Body of pancreas (tissue), 4 donors: ENCODE measurements around the gene CFAP43. TPM values are rescaled to one million over a fixed set of nuclear protein-coding genes. Genes with fewer than 3 reads are reported as not detected.
"Not testable (repeated sequence)": the region's sequence is repeated elsewhere in the genome, so short reads cannot be mapped to it uniquely, and the experiment has no call there.

Experiments
- ATAC-seq: fragments of 150-250 bp; one replicate; pipeline ENCODE4 v1.9.1; 2016
- DNase-seq, 4 donors: peaks; one replicate each; pipeline ENCODE4 v3.0.0-alpha.2; 2019
- H3K27ac ChIP-seq, 4 donors: fragments of 200-600 bp; sonication (generic); 1 replicate in 3 of 4; 2 replicates in 1 of 4; pipeline versions ENCODE4 v1.5.1 to v1.6.1; 2016 to 2019; ENCODE audit warnings: mild to moderate bottlenecking in 1 of 4, mixed read lengths in 1 of 4, moderate library complexity in 1 of 4
- H3K27me3 ChIP-seq, 2 donors: fragments of 200-600 bp; sonication (generic); one replicate each; pipeline ENCODE4 v1.6.0; 2016; ENCODE audit warnings: mild to moderate bottlenecking in 1 of 2
- H3K36me3 ChIP-seq, 2 donors: fragments of 200-600 bp; sonication (generic); replicated peaks in 1 of 2; 2 replicates each; pipeline ENCODE4 v1.5.1; 2016; ENCODE audit warnings: low read depth in 2 of 2; ENCODE audit not compliant: insufficient read depth in 1 of 2
- H3K4me1 ChIP-seq: fragments of 200-600 bp; sonication (generic); one replicate; pipeline ENCODE4 v1.6.0; 2016
- H3K4me3 ChIP-seq, 2 donors: fragments of 200-600 bp; sonication (generic); 1 replicate in 1 of 2; 2 replicates in 1 of 2; pipeline ENCODE4 v1.5.1; 2016 to 2019
- H3K9me3 ChIP-seq, 3 donors: fragments of 200-600 bp; sonication (generic); 1 replicate in 2 of 3; 2 replicates in 1 of 3; pipeline ENCODE4 v1.5.1; 2016
- CTCF ChIP-seq, 7 experiments: fragments of 450-650 bp in 4 of 7; fragments of 200-600 bp in 3 of 7; sonication (generic) in 3 of 7; IDR thresholded peaks; one replicate each; pipeline ENCODE4 v1.5.1; 2016 to 2019; ENCODE audit warnings: antibody characterized with exemption in 7 of 7
- POLR2A ChIP-seq, 3 donors: fragments of 450-650 bp; IDR thresholded peaks; one replicate each; pipeline ENCODE4 v1.6.1; 2016; ENCODE audit warnings: antibody characterized with exemption in 3 of 3, mild to moderate bottlenecking in 2 of 3
- WGBS, 2 donors: methylation state at CpG; one replicate each; pipeline ENCODE4 v1.1.5; 2017; 5-methylcytosine and 5-hydroxymethylcytosine counted together
- intact Hi-C: fragments of 100-400 bp; cut with DNase I; formaldehyde crosslinking; loops from one replicate; pipeline ENCODE4 v1.15.1; 2023
- total RNA-seq, 2 donors: library from RNA; depleted of rRNA; stranded (reverse); fragments of >200 nt; gene quantifications; one replicate each; pipeline ENCODE4 v1.1.0, GENCODE V29; 2016

Gene CFAP43
- total RNA-seq, 2 donors from 2014 or later, result 2.3 to 4.0 TPM

DNA sequence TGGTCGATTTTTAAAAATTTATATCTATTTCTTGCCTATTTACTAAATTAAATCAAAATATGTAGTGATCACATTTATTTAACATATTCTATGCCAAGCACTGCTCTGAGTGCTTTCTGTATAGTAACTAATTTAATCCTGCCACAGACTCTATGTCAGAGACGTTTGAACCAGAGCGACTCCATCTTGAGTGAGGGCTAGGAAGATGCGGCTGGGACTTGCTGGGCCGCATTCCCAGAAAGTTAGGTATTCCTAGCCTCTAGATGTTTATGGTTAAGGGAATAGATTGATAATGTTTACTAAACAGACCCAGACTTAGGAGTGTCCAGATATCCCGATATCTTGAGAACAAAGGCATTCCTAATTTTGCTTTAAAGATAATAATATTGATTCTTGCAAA is 19.3 kb upstream of the CFAP43 start:
- no peak for TF ChIP-seq CTCF (IDR thresholded peaks at IDR 0.05)
- no peak for TF ChIP-seq POLR2A (IDR thresholded peaks at IDR 0.05)
- DNase-seq (no peak), ATAC-seq (no peak)
- Histone ChIP-seq H3K9me3 (no peaks in the 10 kb centered on the region), H3K27me3 (no peaks in the 10 kb centered on the region), H3K36me3 (no peaks in the 10 kb centered on the region), H3K27ac (no peak overlapping the region), H3K4me1 (peaks cover 14% of the 10 kb centered on the region), H3K4me3 (no peak overlapping the region)
- 67 to 69% methylated on average over 6 of the region's 6 CpGs for WGBS, 2 donors
- intact Hi-C loops, result no loop called here

GRCh38 chr10:104250371-104250770 is 18.2 kb upstream of the CFAP43 start:
- intact Hi-C loops, result no loop called here
- no peaks in the 10 kb centered on the region for H3K27me3 ChIP-seq
- 19 to 26% methylated on average over 1 of the region's 1 CpG for WGBS, 2 donors
- H3K4me1 ChIP-seq, result peaks cover 5% of the 10 kb centered on the region
- H3K27ac ChIP-seq, result no peak overlapping the region
- no peak for ATAC-seq
- TF ChIP-seq CTCF (IDR thresholded peaks at IDR 0.05) (no peak), POLR2A (IDR thresholded peaks at IDR 0.05) (no peak)
- H3K4me3 ChIP-seq, result no peak overlapping the region
- H3K36me3 ChIP-seq, result no peaks in the 10 kb centered on the region
- no peaks in the 10 kb centered on the region for H3K9me3 ChIP-seq
- DNase-seq, result no peak

GRCh38 chr10:104248931-104249330 is 16.8 kb upstream of the CFAP43 start:
- H3K27ac ChIP-seq, ATAC-seq, H3K27me3 ChIP-seq, DNase-seq, H3K4me1 ChIP-seq, H3K9me3 ChIP-seq, intact Hi-C loops, H3K36me3 ChIP-seq, H3K4me3 ChIP-seq: not testable (repeated sequence)
- 67 to 81% methylated on average over 10 to 11 of the region's 11 CpGs for WGBS, 2 donors

DNA sequence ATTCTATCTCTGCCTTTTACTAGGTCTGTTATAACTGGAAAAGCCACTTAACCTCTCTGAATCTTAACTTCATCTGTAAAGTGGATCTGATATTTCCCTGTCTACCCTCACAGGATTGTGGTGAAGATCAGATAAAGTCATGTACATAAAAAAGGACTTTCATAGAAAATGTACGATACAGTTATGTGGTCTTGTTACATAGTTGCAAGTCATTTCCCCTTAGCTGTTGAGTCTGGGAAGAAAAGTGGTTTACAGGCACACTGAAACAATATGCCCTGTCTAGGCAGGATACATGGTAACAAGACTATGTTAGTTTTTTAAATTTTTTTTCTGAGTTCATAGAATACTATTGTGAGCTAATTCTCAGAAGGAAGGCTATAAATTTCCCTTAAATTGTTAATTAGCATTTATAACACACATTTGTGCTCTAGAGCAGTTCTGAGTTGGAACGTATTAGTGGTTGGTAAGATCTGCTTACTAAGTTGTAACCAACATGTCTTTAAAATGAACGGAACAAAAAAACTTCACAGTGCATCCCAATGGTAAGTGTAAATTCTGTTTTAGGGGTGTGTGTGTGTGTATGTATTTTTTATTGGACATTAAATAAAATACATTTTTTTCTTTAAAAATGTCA is 15.5 kb upstream of the CFAP43 start:
- 65 to 79% methylated on average over 3 of the region's 3 CpGs for WGBS, 2 donors
- Histone ChIP-seq H3K27ac (no peak overlapping the region), H3K27me3 (no peaks in the 10 kb centered on the region), H3K9me3 (no peaks in the 10 kb centered on the region), H3K36me3 (no peaks in the 10 kb centered on the region), H3K4me3 (no peak overlapping the region), H3K4me1 (no peaks in the 10 kb centered on the region)
- ATAC-seq, result no peak
- DNase-seq, result no peak
- intact Hi-C loops, result no loop called here
- TF ChIP-seq POLR2A (IDR thresholded peaks at IDR 0.05) (no peak), CTCF (IDR thresholded peaks at IDR 0.05) (no peak)

GRCh38 chr10:104246976-104247375 is 14.8 kb upstream of the CFAP43 start:
- intact Hi-C loops, result no loop called here
- H3K27ac ChIP-seq, result no peak overlapping the region
- WGBS, 2 donors, result 71 to 75% methylated on average over 2 of the region's 2 CpGs

More at GRCh38 chr10:104246976-104247375, 14.8 kb upstream of the CFAP43 start:
- H3K36me3 ChIP-seq, result no peaks in the 10 kb centered on the region
- TF ChIP-seq POLR2A (IDR thresholded peaks at IDR 0.05), result no peak
- TF ChIP-seq CTCF (IDR thresholded peaks at IDR 0.05), result no peak
- H3K27me3 ChIP-seq, result no peaks in the 10 kb centered on the region
- no peaks in the 10 kb centered on the region for H3K9me3 ChIP-seq
- no peak for ATAC-seq
- H3K4me3 ChIP-seq, result no peak overlapping the region
- peak in 1 of 4 donors; percentile 46 for DNase-seq
- no peaks in the 10 kb centered on the region for H3K4me1 ChIP-seq
